Caco-2 (cell line): ENCODE measurements around the gene THADA. TPM values are rescaled to one million over a fixed set of nuclear protein-coding genes. Genes with fewer than 3 reads are reported as not detected.
A peak's percentile ranks its signal among the peaks of the same experiment; 100 is the strongest.

Experiments used
- BruUV-seq: library from RNA; stranded (reverse); fragments of 400-500 nt; replicated peaks from 2 replicates; lab custom pipeline; 2021; lab: Mats Ljungman, UMichigan
- CTCF ChIA-PET: fragments of 300-600 bp; sonication (Branson Sonifier 250); formaldehyde crosslinking; loops from one replicate; lab custom pipeline; 2022; ENCODE audit warnings: antibody characterized with exemption; lab: Charles Lee
- POLR2A ChIA-PET: fragments of 300-600 bp; sonication (Branson Sonifier 250); formaldehyde crosslinking; loops from one replicate; lab custom pipeline; 2022; ENCODE audit warnings: antibody characterized with exemption; lab: Charles Lee
- DNase-seq, 2 experiments: peaks; one replicate each; pipeline versions ENCODE4 v3.0.0 to v3.0.0-alpha.2; 2020 to 2022
- H3K27me3 ChIP-seq: replicated peaks from 2 replicates; pipeline ENCODE4 v1.6.0; 2011; ENCODE audit warnings: low read length; ENCODE audit not compliant: control insufficient read depth, insufficient read depth
- H3K36me3 ChIP-seq: 2 replicates; pipeline ENCODE4 v1.5.1; 2011; ENCODE audit warnings: low read length; ENCODE audit not compliant: control insufficient read depth, insufficient read depth
- H3K4me1 ChIP-seq: fragments of 250-450 bp; sonication (Bioruptor Pico); 2 replicates; pipeline ENCODE4 v1.5.1; 2020; ENCODE audit warnings: mild to moderate bottlenecking
- H3K4me3 ChIP-seq: 2 replicates; pipeline ENCODE4 v1.5.1; 2011; ENCODE audit warnings: low read depth, mild to moderate bottlenecking, control low read depth, low read length
- H3K9me3 ChIP-seq: fragments of 250-450 bp; sonication (Bioruptor Pico); 2 replicates; pipeline ENCODE4 v1.5.1; 2020; ENCODE audit warnings: mild to moderate bottlenecking, moderate library complexity
- H3K27ac Mint-ChIP-seq: one replicate; pipeline ENCODE4 v1.8.0; 2022; ENCODE audit warnings: mixed read lengths; ENCODE audit not compliant: unreplicated experiment
- H3K27me3 Mint-ChIP-seq: one replicate; pipeline ENCODE4 v1.8.0; 2022; ENCODE audit warnings: mixed read lengths; ENCODE audit not compliant: insufficient read depth, unreplicated experiment
- H3K36me3 Mint-ChIP-seq: one replicate; pipeline ENCODE4 v1.8.0; 2022; ENCODE audit warnings: mild to moderate bottlenecking, mixed read lengths; ENCODE audit not compliant: insufficient read depth, unreplicated experiment
- H3K4me1 Mint-ChIP-seq: one replicate; pipeline ENCODE4 v1.8.0; 2022; ENCODE audit warnings: low read depth, mixed read lengths; ENCODE audit not compliant: unreplicated experiment
- H3K4me3 Mint-ChIP-seq: one replicate; pipeline ENCODE4 v1.8.0; 2022; ENCODE audit warnings: mild to moderate bottlenecking, moderate library complexity, mixed read lengths; ENCODE audit not compliant: unreplicated experiment
- H3K9me3 Mint-ChIP-seq: one replicate; pipeline ENCODE4 v1.8.0; 2022; ENCODE audit warnings: mixed read lengths; ENCODE audit not compliant: unreplicated experiment
- intact Hi-C: fragments of 100-400 bp; cut with micrococcal nuclease; formaldehyde crosslinking; loops from one replicate; pipeline ENCODE4 v1.10.0; 2022; ENCODE audit not compliant: unreplicated experiment
- total RNA-seq: library from RNA; stranded (reverse); gene quantifications from 2 replicates; pipeline ENCODE4 v1.2.3, GENCODE V29; 2022
- TF ChIP-seq, protein P1 (sequence below), 2 experiments: fragments of 200-600 bp in 1 of 2; IDR thresholded peaks; 1 replicate in 1 of 2; 2 replicates in 1 of 2; pipeline versions ENCODE4 v1.5.1 to v1.8.0; 2011 to 2022; ENCODE audit warnings: antibody characterized with exemption in 1 of 2, control low read depth in 1 of 2, inconsistent platforms in 1 of 2, low read depth in 1 of 2, low read length in 1 of 2, mild to moderate bottlenecking in 1 of 2, moderate library complexity in 1 of 2; ENCODE audit not compliant: insufficient read depth in 1 of 2, severe bottlenecking in 1 of 2, unreplicated experiment in 1 of 2

The THADA gene
- total RNA-seq, 1 experiment from 2014 or later, result 33.8 TPM

DNA sequence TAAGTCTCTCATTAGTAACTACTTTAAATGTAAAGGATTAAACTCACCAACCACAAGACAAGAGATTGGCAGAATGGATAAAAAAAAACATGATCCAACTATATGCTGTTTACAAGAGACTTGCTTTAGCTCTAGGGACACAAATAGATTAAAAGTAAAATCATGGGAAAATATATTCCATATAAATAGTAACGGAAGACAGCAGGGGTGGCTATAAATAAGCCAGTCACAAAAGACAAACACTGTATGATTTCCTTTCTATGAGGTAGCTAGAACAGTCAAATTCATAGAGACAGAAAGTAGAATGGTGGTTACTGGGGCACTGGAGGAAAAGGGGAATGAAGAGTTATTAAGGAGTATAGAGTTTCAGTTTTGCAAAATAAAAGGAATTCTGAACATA, 145.2 kb downstream of the THADA start:
- no peak for DNase-seq
- Histone ChIP-seq H3K36me3 (no peaks in the 10 kb centered on the region; the same call in 1 of the 2 replicates), H3K4me3 (no peak overlapping the region), H3K9me3 (no peaks in the 10 kb centered on the region), H3K4me1 (peaks cover 19% of the 10 kb centered on the region), H3K27me3 (no peaks in the 10 kb centered on the region)
- no peaks in the 10 kb centered on the region for H3K27me3 Mint-ChIP-seq
- TF ChIP-seq, protein P1, sequence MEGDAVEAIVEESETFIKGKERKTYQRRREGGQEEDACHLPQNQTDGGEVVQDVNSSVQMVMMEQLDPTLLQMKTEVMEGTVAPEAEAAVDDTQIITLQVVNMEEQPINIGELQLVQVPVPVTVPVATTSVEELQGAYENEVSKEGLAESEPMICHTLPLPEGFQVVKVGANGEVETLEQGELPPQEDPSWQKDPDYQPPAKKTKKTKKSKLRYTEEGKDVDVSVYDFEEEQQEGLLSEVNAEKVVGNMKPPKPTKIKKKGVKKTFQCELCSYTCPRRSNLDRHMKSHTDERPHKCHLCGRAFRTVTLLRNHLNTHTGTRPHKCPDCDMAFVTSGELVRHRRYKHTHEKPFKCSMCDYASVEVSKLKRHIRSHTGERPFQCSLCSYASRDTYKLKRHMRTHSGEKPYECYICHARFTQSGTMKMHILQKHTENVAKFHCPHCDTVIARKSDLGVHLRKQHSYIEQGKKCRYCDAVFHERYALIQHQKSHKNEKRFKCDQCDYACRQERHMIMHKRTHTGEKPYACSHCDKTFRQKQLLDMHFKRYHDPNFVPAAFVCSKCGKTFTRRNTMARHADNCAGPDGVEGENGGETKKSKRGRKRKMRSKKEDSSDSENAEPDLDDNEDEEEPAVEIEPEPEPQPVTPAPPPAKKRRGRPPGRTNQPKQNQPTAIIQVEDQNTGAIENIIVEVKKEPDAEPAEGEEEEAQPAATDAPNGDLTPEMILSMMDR (IDR thresholded peaks at IDR 0.05; ENCODE audit: insufficient read depth in 1 of 2, low read depth in 1 of 2, low read length in 1 of 2, severe bottlenecking in 1 of 2, unreplicated experiment in 1 of 2), result no peak
- ChIA-PET CTCF (no interaction called here), POLR2A (interaction anchor here (0.8 kb wide), 1 partner anchor 145 kb away, joined by 3 read pairs; the partner anchor contains the start of gene THADA)
- intact Hi-C loops, result no loop called here
- H3K4me1 Mint-ChIP-seq, result peaks cover 44% of the 10 kb centered on the region
- peaks cover 13% of the 10 kb centered on the region for H3K36me3 Mint-ChIP-seq
- no TSS peak for BruUV-seq
- H3K4me3 Mint-ChIP-seq, result no peak overlapping the region
- no peaks in the 10 kb centered on the region for H3K9me3 Mint-ChIP-seq
- H3K27ac Mint-ChIP-seq, result peak overlapping the region; percentile 48

DNA sequence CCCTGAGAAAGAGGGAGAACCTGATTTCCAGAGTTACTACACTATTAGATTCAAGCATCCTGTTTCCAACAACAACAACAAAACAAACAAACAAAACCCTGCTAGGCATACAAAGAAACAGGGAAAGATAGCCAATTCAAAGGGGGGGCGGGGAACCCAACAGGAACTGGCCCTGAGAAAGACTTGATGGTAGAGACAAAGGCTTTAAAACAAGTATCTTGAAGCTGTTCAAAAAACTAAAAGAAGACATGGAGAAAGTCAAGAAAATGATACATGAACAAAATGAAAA, 147.1 kb downstream of the THADA start:
- POLR2A ChIA-PET, result no interaction called here
- H3K36me3 Mint-ChIP-seq, result peaks cover 13% of the 10 kb centered on the region

DNA sequence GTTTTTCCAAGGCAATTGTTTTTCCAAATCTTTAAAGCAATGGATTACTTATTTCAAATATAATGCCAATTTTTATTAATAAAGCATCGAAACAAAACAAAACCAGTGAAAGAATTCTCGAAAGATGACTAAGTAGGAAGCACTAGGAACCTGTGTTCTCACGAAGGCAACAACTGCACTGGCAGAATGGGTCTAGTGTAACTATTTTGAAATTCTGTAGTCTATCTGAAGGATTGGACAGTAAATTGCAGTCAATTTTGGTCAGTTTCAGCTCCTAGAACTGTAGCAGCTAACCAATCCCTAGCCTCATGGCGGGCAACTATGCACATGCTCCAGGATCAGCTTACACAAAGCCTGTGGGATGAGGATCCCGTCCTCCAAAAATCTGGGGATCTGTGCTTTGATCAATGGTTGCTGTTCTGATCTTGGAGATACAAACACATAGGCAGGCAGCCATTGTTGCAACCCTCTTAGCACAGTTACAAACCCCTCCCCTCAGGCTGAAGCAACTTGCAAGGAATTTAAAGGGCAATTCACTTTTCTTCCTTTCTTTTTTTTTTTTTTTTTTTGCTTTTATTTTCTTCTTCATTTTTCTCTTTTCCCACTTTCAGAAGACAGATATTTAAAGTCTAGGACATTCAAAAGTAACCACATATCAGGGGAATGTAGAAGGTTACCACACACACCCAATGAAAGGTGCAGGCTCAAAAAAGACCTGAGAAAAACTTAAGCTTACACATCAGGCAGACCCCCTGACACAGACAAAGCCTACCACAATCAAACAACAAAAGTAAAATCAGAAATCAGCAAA, 147.6 kb downstream of the THADA start:
- no peaks in the 10 kb centered on the region; the same call in none of the 2 replicates for H3K36me3 ChIP-seq
- POLR2A ChIA-PET, result no interaction called here
- Mint-ChIP-seq H3K4me3 (no peak overlapping the region), H3K27ac (peak overlapping the region; percentile 19), H3K4me1 (peaks cover 56% of the 10 kb centered on the region), H3K27me3 (no peaks in the 10 kb centered on the region), H3K36me3 (peaks cover 13% of the 10 kb centered on the region), H3K9me3 (no peaks in the 10 kb centered on the region)
- H3K27me3 ChIP-seq, result no peaks in the 10 kb centered on the region
- BruUV-seq, result no TSS peak
- peaks cover 25% of the 10 kb centered on the region for H3K4me1 ChIP-seq
- H3K9me3 ChIP-seq, result no peaks in the 10 kb centered on the region
- DNase-seq, result no peak
- TF ChIP-seq, protein P1 (IDR thresholded peaks at IDR 0.05; ENCODE audit: insufficient read depth in 1 of 2, low read depth in 1 of 2, low read length in 1 of 2, severe bottlenecking in 1 of 2, unreplicated experiment in 1 of 2), result no peak
- CTCF ChIA-PET, result no interaction called here
- intact Hi-C loops, result no loop called here
- H3K4me3 ChIP-seq, result no peak overlapping the region

More for the DNA sequence above, 147.1 kb downstream of the THADA start:
- no peak overlapping the region for H3K4me3 ChIP-seq
- Mint-ChIP-seq H3K27me3 (no peaks in the 10 kb centered on the region), H3K27ac (peak overlapping the region; percentile 19), H3K9me3 (no peaks in the 10 kb centered on the region), H3K4me3 (no peak overlapping the region), H3K4me1 (peaks cover 50% of the 10 kb centered on the region)
- H3K4me1 ChIP-seq, result peaks cover 20% of the 10 kb centered on the region
- H3K9me3 ChIP-seq, result no peaks in the 10 kb centered on the region
- BruUV-seq, result no TSS peak
- H3K27me3 ChIP-seq, result no peaks in the 10 kb centered on the region
- intact Hi-C loops, result no loop called here
- no peak for DNase-seq
- CTCF ChIA-PET, result no interaction called here
- H3K36me3 ChIP-seq, result no peaks in the 10 kb centered on the region; the same call in none of the 2 replicates
- TF ChIP-seq, protein P1 (IDR thresholded peaks at IDR 0.05; ENCODE audit: insufficient read depth in 1 of 2, low read depth in 1 of 2, low read length in 1 of 2, severe bottlenecking in 1 of 2, unreplicated experiment in 1 of 2), result no peak
